ENCODE data around the gene SREBF2.

Gene SREBF2

GRCh38 chr22:41876275-41876674 lies 43.4 kb downstream of the SREBF2 start:
- no peak for TF ChIP-seq CTCF (IDR thresholded peaks at IDR 0.05; ENCODE audit: low read depth, low read length, missing control alignments)
- no peak for DNase-seq (ENCODE audit: low read depth)
- H3K4me3 ChIP-seq (ENCODE audit: low read depth, low read length): no peak overlapping the region

- no peak for DNase-seq (ENCODE audit: low read depth)
- no peak for TF ChIP-seq CTCF (IDR thresholded peaks at IDR 0.05; ENCODE audit: low read depth, low read length, missing control alignments)
- H3K4me3 ChIP-seq (ENCODE audit: low read depth, low read length): no peak overlapping the region
Observed at GRCh38 chr22:41876675-41877074, 43.8 kb downstream of the SREBF2 start.

- no peak overlapping the region for H3K4me3 ChIP-seq (ENCODE audit: low read depth, low read length)
- DNase-seq (ENCODE audit: low read depth): no peak
- no peak for TF ChIP-seq CTCF (IDR thresholded peaks at IDR 0.05; ENCODE audit: low read depth, low read length, missing control alignments)
Observed at GRCh38 chr22:41880653-41881052, 47.7 kb downstream of the SREBF2 start.

- no peak for TF ChIP-seq CTCF (IDR thresholded peaks at IDR 0.05; ENCODE audit: low read depth, low read length, missing control alignments)
- no peak for DNase-seq (ENCODE audit: low read depth)
Observed at GRCh38 chr22:41883400-41883799, 50.5 kb downstream of the SREBF2 start.

GRCh38 chr22:41885116-41885515 lies 52.2 kb downstream of the SREBF2 start:
- no peak for TF ChIP-seq CTCF (IDR thresholded peaks at IDR 0.05; ENCODE audit: low read depth, low read length, missing control alignments)
- DNase-seq (ENCODE audit: low read depth): no peak
- H3K4me3 ChIP-seq (ENCODE audit: low read depth, low read length): no peak overlapping the region

More at GRCh38 chr22:41883400-41883799, 50.5 kb downstream of the SREBF2 start:
- no peak overlapping the region for H3K4me3 ChIP-seq (ENCODE audit: low read depth, low read length)

GRCh38 chr22:41885516-41885915 lies 52.6 kb downstream of the SREBF2 start:
- no peak overlapping the region for H3K4me3 ChIP-seq (ENCODE audit: low read depth, low read length)
- no peak for TF ChIP-seq CTCF (IDR thresholded peaks at IDR 0.05; ENCODE audit: low read depth, low read length, missing control alignments)

GRCh38 chr22:41888627-41889200 lies 55.8 kb downstream of the SREBF2 start:
- no peak overlapping the region for H3K4me3 ChIP-seq (ENCODE audit: low read depth, low read length)
- DNase-seq (ENCODE audit: low read depth): no peak
- no peak for TF ChIP-seq CTCF (IDR thresholded peaks at IDR 0.05; ENCODE audit: low read depth, low read length, missing control alignments)

More at GRCh38 chr22:41885516-41885915, 52.6 kb downstream of the SREBF2 start:
- no peak for DNase-seq (ENCODE audit: low read depth)
